ENCODE results near the gene TP53TG5.
"Not testable (repeated sequence)": the region's sequence is repeated elsewhere in the genome, so short reads cannot be mapped to it uniquely, and the experiment has no call there.

The TP53TG5 gene

DNA sequence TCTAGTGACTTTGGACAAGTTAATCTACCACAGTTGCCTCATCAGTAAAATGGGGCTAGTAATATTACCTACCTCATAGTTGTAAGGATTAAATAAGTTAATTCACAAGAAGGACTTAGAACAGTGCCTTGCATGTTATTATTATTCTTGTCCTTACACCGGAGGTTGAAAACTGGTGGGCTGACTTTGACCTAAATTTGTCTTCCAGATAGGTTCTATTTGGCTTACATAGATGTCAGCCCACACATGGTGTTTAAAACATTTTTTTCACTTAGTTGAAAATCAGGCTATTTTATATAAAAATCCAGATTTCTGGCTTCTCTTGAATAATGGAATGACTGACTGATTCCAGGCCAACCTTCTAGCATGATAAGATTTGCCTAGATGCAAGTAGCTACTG, 11.9 kb downstream of the TP53TG5 start:
- DNase-seq (ENCODE audit: low read depth in 2 of 2) = no peak

- DNase-seq (ENCODE audit: low read depth in 2 of 2) = no peak
These were observed 12.6 kb downstream of the TP53TG5 start for GRCh38 chr20:45365444-45365970.

DNA sequence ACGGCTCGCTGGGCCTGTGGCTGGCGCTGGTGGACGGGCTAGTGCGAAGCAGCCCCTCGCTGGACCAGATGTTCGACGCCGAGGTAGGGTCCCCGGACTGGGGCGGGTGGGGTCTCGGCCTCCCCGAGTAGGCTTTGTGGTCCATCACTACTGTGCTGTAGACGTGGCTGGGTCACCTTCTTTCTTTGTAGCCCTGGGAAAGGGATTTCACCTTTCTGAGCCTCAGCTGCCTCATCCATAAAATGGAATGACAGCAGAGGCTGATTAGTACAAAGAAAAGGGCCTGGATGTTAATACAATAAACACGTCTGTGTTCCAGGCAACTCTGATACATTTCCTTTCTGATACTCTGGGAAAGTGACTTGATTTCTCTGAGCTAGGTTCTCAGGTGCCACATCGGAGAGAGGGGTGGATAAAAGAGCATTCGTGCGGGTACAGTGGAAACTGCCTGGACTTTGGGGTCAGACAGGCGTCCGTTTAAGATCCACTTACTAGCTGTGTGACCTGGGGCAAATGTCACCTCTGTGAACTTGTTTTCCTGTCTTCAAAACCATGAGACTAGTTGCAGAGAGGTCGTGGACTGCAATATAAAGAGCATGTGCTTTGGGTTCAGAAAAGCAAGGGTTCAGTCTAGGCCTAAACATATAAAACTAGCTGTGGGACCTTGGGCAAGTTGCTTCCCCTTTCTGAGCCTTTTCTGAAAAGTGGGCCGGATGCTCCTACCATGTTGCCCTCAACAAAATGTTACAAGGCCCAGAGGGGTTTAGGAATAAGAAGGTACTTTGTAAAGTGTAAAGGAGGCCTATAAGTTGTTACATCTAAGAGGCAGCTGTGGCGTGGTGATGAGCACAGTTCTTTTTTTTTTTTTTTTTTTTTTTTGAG, 14.3 kb downstream of the TP53TG5 start:
- DNase-seq (ENCODE audit: low read depth in 2 of 2) = no peak

DNA sequence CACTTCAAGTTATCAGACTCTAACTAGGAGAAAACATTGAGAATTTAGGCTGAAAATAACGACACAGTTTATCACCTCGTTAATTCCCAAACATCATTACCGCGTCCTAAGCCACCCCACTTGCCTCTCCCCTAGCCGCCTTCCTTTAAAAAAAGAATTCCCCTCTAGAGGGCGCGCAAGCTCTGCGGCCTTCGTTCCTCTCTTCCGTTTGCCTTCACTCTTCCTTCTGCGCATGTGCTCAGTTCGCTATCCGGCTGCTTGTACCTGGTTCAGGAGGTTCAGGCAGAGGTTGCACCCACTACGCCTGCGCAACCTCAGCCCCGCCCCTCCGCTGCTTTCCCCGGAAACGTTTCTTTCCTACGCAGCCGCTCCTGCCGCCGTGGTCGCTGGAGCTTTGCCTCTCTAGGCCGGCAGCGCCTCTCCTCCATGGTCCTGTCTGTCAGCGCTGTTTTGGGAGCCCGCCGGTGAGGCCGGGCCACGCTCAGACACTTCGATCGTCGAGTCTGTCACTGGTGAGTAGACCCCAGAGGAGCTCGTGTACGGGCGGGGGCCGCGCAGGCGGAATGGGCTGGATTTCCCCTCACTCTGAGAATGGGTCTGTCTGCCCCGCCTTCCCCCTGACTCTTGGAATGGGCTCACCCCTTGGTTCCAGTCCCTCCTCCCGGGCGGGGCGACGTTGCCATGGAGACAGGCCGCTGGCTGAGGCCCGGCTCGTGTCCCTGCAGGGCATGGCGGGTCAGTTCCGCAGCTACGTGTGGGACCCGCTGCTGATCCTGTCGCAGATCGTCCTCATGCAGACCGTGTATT, 15.1 kb downstream of the TP53TG5 start, which contains the start of gene SYS1:
Gene SYS1 (plus strand): TSS at position 353 of the 807 bp plus-strand sequence. CDS start 376 bp downstream, at position 729.
- peak; percentile 96 to 97 for DNase-seq (ENCODE audit: low read depth in 2 of 2)

DNA sequence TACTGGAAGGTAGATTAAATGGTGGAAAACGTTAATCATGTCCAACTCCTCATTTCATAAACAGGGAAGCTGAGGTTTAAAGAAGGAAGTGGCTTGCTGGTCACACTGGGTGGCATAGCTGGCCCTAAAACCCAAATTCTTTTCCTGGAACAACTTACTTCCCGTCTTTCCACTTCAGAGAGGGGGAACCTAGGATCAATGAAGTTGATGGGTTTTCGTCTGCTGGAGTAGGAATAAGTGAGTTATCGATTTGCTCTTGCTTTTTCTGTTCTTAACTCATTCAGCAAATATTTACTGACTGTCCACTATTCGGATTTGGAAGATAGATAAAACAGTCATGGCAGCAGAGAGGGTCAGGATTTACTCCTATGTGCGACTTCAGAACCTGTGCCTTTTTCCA, 16.3 kb downstream of the TP53TG5 start:
- no peak for DNase-seq (ENCODE audit: low read depth in 2 of 2)

GRCh38 chr20:45359406-45360148, 18.5 kb downstream of the TP53TG5 start:
- no peak for DNase-seq (ENCODE audit: low read depth in 2 of 2)

DNA sequence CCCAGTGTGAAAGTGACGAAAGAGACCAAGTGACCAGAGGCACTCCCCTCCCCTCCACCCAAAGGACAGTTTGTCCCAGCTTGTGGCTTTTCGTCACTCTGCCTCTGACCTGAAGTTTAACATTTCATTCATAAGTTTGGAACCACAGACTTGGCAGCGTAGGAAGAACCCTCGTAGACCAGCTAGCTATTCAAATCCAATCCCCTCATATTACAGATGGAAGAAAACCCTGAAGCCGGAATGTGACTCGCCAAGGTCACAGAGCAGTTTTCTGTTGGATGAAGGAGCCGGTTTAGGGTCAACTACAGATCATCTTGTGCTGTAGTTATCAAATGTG, 19.1 kb downstream of the TP53TG5 start:
- no peak for DNase-seq (ENCODE audit: low read depth in 2 of 2)

- peak in 1 of 2 experiments; percentile 40 for DNase-seq (ENCODE audit: low read depth in 2 of 2)
These were observed 19.6 kb downstream of the TP53TG5 start for GRCh38 chr20:45358282-45359068.

GRCh38 chr20:45355209-45356084, 22.7 kb downstream of the TP53TG5 start:
- no peak for DNase-seq (ENCODE audit: low read depth in 2 of 2)

DNA sequence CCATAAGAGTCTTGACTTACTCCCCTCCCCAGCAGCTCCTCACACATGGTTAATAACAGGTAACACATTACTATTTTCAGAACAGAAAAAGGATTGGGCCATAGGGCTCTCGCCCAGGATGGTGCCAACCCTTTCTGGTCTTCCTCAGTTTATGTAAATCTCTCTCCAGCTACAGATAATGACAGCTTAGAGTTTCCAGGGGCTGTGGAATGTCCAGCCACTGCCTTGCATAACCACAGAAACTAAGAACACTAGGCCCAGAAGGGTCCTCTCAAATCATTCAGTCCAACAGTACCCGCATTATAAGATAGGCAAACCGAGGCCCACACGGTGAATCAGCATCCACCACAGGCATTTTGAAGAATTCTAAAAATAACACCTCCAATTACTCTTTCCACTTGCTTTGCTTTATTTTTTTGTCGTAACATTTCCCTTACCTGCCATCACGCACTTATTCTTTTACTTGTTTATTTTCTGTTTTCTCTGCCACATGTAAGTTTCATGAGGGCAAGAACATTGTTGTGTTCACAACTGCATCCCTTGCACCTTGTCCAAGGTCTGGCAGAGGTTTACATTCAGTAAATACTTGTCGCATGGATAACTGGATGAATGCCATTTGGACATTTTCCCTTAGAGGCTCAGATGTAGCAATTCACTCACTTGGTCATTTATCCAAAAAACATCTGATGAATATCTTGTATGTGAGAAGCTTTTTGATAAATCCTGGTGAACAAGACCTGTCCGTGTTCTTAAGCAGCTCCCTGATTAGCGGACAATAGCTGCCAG, 23.5 kb downstream of the TP53TG5 start:
- no peak for DNase-seq (ENCODE audit: low read depth in 2 of 2)

GRCh38 chr20:45353746-45354145, 24.4 kb downstream of the TP53TG5 start:
- no peak for DNase-seq (ENCODE audit: low read depth in 2 of 2)

- no peak for DNase-seq (ENCODE audit: low read depth in 2 of 2)
These were observed 25.4 kb downstream of the TP53TG5 start for GRCh38 chr20:45352729-45353128.

DNA sequence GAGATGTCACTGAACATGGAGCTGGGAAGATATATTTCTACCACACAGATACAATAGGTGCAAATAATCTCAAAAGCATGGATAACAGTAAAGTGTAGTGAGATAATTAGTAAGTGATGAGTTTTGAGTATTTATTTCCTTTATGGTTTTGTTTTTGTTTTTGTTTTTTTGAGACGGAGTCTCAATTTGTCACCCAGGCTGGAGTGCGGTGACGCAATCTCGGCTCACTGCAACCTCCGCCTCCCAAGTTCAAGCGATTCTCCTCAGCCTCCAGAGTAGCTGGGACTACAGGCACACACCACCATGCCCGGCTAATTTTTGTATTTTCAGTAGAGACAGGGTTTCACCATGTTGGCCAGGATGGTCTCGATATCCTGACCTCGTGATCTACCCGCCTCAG, 27.3 kb downstream of the TP53TG5 start:
- DNase-seq (ENCODE audit: low read depth in 2 of 2) = not testable (repeated sequence)

GRCh38 chr20:45350217-45350616, 27.9 kb downstream of the TP53TG5 start:
- DNase-seq (ENCODE audit: low read depth in 2 of 2) = no peak

DNA sequence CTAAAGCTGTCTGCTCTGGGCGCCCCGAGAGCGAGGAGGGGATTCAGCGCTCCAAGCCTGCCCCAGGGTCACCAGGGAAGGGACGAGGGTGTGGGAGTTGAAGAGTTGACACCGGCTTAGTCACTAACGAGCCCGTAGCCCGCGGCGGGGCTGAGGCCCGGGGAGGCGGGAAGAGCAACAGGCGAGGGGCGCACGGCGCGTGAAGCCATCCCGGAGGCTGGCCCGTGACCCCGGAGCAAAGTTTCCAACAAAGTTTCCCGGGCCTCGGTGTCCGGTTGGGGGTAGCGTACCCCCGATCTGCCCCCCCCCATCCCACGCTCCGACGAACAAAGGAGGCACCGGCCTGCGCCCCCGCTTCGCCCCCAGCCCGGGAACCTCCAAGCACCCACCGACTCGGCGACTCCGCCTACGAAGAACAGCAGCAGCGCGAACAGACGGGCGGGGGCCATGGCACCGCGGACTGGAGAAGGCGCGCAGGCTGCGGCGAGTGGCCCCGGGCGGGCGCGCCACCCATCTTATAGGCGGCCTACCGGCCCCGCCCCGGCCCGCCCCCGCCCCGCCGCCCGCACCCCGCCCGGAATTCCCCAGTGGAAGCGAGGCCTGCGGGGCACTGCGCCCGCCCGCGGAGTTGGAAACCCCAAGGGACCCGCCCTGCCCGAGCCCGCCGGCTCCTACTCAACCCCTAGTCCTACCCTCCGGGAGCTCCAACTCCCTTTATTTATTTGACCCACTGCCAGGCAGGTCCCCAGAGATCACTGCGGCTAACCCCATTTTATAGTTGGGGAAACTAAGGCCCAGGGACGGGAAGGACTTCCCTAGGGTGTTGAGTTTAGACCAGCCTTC, 30.0 kb downstream of the TP53TG5 start, which contains the start of gene SDC4:
Gene SDC4 (minus strand): TSS at position 489 of the 843 bp plus-strand sequence. CDS start 40 bp downstream, at position 449.
- no peak for DNase-seq (ENCODE audit: low read depth in 2 of 2)

- DNase-seq (ENCODE audit: low read depth in 2 of 2) = no peak
These were observed 30.7 kb downstream of the TP53TG5 start for GRCh38 chr20:45347297-45347935.

GRCh38 chr20:45346851-45347250, 31.3 kb downstream of the TP53TG5 start:
- no peak for DNase-seq (ENCODE audit: low read depth in 2 of 2)

DNA sequence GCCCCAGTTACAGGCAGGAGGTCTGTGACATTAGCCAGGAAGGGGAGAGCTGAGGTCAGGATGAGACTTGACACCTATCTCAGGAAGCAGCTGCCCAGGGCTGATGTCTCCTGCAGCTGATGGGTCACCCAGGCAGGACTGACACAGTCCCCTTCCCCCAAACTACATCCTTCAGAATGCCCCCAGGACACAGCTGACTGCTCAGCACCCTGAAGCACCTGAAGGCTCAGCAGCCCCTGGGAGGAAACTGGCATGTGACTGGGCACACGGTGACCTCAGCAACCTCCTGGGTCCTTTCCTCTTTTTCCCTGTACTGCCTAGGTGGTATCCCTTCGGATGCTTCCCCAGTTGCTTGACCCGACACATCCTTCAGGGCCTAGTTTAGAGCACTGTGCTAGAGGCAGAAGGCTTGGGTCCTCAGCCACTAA, 31.8 kb downstream of the TP53TG5 start:
- no peak for DNase-seq (ENCODE audit: low read depth in 2 of 2)

Measured in fibroblast of skin of left quadriceps (primary cell).